PC-3 (cell line): ENCODE data around the gene RPS19BP1. TPM values are rescaled to one million over a fixed set of nuclear protein-coding genes. Genes with fewer than 3 reads are reported as not detected.

Experiments used
- ATAC-seq: fragments of 200-7000 bp; cut with Tn5 transposase; 2 replicates; pipeline ENCODE4 v1.9.1; 2020; ENCODE audit warnings: mild to moderate bottlenecking, moderate library complexity
- BruUV-seq: library from RNA; stranded (reverse); fragments of 400-500 nt; replicated peaks from 2 replicates; lab custom pipeline; 2021; lab: Mats Ljungman, UMichigan
- CTCF ChIA-PET: fragments of 300-600 bp; sonication (Branson Sonifier 250); formaldehyde crosslinking; loops from one replicate; lab custom pipeline; 2022; ENCODE audit warnings: antibody characterized with exemption; lab: Charles Lee
- POLR2A ChIA-PET: fragments of 300-600 bp; sonication (Branson Sonifier 250); formaldehyde crosslinking; loops from one replicate; lab custom pipeline; 2022; ENCODE audit warnings: antibody characterized with exemption; ENCODE audit not compliant: unreplicated experiment; lab: Charles Lee
- DNase-seq: peaks from one replicate; pipeline ENCODE4 v3.0.0-alpha.2; 2015
- H2AFZ ChIP-seq: fragments of 300-600 bp; sonication (generic); 2 replicates; pipeline ENCODE4 v1.6.0; 2016; ENCODE audit warnings: antibody characterized with exemption, low read length
- H3F3A ChIP-seq: fragments of 300-600 bp; sonication (generic); one replicate; pipeline ENCODE4 v1.6.0; 2017; ENCODE audit warnings: antibody characterized with exemption, low read length, control low read depth, mild to moderate bottlenecking; ENCODE audit not compliant: unreplicated experiment
- H3K27ac ChIP-seq: fragments of 300-600 bp; sonication (generic); 2 replicates; pipeline ENCODE4 v1.5.1; 2016; ENCODE audit warnings: mild to moderate bottlenecking, low read length
- H3K27me3 ChIP-seq: fragments of 300-600 bp; sonication (generic); 2 replicates; pipeline ENCODE4 v1.6.1; 2016; ENCODE audit warnings: low read length, mixed read lengths
- H3K36me3 ChIP-seq: fragments of 300-600 bp; sonication (generic); 2 replicates; pipeline ENCODE4 v1.6.1; 2016; ENCODE audit warnings: low read depth, mixed run types, low read length, mixed read lengths
- H3K4me1 ChIP-seq: fragments of 300-600 bp; sonication (generic); 2 replicates; pipeline ENCODE4 v1.5.1; 2016; ENCODE audit warnings: low read length; ENCODE audit not compliant: insufficient read depth
- H3K4me2 ChIP-seq: fragments of 300-600 bp; sonication (generic); 2 replicates; pipeline ENCODE4 v1.6.0; 2016; ENCODE audit warnings: low read length
- H3K4me3 ChIP-seq: fragments of 300-600 bp; sonication (generic); 2 replicates; pipeline ENCODE4 v1.5.1; 2016; ENCODE audit warnings: mild to moderate bottlenecking, low read length, mixed read lengths
- H3K79me2 ChIP-seq: fragments of 300-600 bp; sonication (generic); 2 replicates; pipeline ENCODE4 v1.6.1; 2017; ENCODE audit warnings: low read length, mixed read lengths
- H3K9ac ChIP-seq: fragments of 300-600 bp; sonication (generic); 2 replicates; pipeline ENCODE4 v1.6.0; 2016; ENCODE audit warnings: mild to moderate bottlenecking, low read length
- H3K9me2 ChIP-seq: fragments of 300-600 bp; sonication (generic); replicated peaks from 2 replicates; pipeline ENCODE4 v1.6.1; 2016; ENCODE audit warnings: mixed run types, low read length, mixed read lengths
- H3K9me3 ChIP-seq: fragments of 300-600 bp; sonication (generic); 2 replicates; pipeline ENCODE4 v1.6.1; 2016; ENCODE audit warnings: low read length, mixed read lengths
- H4K20me1 ChIP-seq: fragments of 300-600 bp; sonication (generic); 2 replicates; pipeline ENCODE4 v1.6.1; 2016; ENCODE audit warnings: low read length, mixed read lengths
- EZH2 ChIP-seq: fragments of 300-600 bp; sonication (generic); IDR thresholded peaks from one replicate; pipeline ENCODE4 v1.6.1; 2017; ENCODE audit warnings: antibody characterized with exemption, mild to moderate bottlenecking, low read length; ENCODE audit not compliant: unreplicated experiment
- EZH2phosphoT487 ChIP-seq: fragments of 300-600 bp; sonication (generic); IDR thresholded peaks from 2 replicates; pipeline ENCODE4 v1.6.1; 2018; ENCODE audit warnings: mild to moderate bottlenecking, antibody characterized with exemption, low read length, borderline replicate concordance
- intact Hi-C: fragments of 100-400 bp; cut with micrococcal nuclease; formaldehyde crosslinking; loops from 2 replicates; pipeline ENCODE4 v1.9.0; 2023
- total RNA-seq: library from RNA; depleted of rRNA; stranded (reverse); fragments of >200 nt; gene quantifications from 2 replicates; pipeline ENCODE4 v1.2.3, GENCODE V29; 2014
- TF ChIP-seq, protein P1 (sequence below): fragments of 300-600 bp; sonication (generic); conservative IDR thresholded peaks from 2 replicates; pipeline ENCODE4 v1.5.1; 2017; ENCODE audit warnings: antibody characterized with exemption, low read depth, mild to moderate bottlenecking, low read length

The RPS19BP1 gene
- total RNA-seq, 1 experiment from 2014 or later, result 253 TPM

DNA sequence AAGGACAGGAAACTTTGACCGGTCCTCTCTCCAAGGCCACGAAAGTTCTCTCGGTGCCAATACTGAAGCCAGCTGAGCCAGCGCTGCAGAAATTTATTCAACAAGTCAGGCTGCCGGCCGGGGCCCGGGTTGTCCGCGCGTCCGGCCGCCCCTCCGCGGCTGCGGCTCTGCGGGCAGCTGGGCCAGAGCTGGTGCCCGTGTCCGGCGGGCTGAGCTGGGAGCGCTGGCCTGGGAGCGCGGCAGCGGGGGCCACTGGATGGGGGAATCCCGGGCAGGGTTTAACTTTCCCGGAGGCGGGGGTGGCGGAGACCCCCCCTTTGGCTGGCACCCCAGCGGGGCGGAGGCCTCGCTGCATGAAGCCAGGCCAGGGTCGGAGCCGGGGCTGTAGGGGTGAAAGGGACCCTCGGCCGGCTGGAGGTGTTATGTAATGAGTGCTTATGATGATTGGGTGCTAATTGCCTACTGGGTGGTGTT lies 25.7 kb upstream of the RPS19BP1 start:
- Histone ChIP-seq H3K4me3 (no peak overlapping the region), H3K27ac (no peak overlapping the region), H3K9me3 (no peaks in the 10 kb centered on the region), H3K9ac (no peak overlapping the region), H3K79me2 (no peaks in the 10 kb centered on the region), H3K9me2 (no peaks in the 10 kb centered on the region), H3K27me3 (peaks cover 21% of the 10 kb centered on the region), H3K4me2 (no peak overlapping the region), H3K36me3 (no peaks in the 10 kb centered on the region), H2AFZ (no peak overlapping the region), H3K4me1 (peaks cover 7% of the 10 kb centered on the region; the same call in 1 of the 2 replicates), H4K20me1 (no peaks in the 10 kb centered on the region), H3F3A (no peaks in the 10 kb centered on the region)
- DNase-seq (no peak), ATAC-seq (no peak)
- POLR2A ChIA-PET, result no interaction called here
- no TSS peak for BruUV-seq
- CTCF ChIA-PET, result no interaction called here
- TF ChIP-seq, protein P1, sequence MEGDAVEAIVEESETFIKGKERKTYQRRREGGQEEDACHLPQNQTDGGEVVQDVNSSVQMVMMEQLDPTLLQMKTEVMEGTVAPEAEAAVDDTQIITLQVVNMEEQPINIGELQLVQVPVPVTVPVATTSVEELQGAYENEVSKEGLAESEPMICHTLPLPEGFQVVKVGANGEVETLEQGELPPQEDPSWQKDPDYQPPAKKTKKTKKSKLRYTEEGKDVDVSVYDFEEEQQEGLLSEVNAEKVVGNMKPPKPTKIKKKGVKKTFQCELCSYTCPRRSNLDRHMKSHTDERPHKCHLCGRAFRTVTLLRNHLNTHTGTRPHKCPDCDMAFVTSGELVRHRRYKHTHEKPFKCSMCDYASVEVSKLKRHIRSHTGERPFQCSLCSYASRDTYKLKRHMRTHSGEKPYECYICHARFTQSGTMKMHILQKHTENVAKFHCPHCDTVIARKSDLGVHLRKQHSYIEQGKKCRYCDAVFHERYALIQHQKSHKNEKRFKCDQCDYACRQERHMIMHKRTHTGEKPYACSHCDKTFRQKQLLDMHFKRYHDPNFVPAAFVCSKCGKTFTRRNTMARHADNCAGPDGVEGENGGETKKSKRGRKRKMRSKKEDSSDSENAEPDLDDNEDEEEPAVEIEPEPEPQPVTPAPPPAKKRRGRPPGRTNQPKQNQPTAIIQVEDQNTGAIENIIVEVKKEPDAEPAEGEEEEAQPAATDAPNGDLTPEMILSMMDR, result no peak
- peak; percentile 23; the same call in 1 of the 2 replicates for TF ChIP-seq EZH2phosphoT487
- intact Hi-C loops, result no loop called here

DNA sequence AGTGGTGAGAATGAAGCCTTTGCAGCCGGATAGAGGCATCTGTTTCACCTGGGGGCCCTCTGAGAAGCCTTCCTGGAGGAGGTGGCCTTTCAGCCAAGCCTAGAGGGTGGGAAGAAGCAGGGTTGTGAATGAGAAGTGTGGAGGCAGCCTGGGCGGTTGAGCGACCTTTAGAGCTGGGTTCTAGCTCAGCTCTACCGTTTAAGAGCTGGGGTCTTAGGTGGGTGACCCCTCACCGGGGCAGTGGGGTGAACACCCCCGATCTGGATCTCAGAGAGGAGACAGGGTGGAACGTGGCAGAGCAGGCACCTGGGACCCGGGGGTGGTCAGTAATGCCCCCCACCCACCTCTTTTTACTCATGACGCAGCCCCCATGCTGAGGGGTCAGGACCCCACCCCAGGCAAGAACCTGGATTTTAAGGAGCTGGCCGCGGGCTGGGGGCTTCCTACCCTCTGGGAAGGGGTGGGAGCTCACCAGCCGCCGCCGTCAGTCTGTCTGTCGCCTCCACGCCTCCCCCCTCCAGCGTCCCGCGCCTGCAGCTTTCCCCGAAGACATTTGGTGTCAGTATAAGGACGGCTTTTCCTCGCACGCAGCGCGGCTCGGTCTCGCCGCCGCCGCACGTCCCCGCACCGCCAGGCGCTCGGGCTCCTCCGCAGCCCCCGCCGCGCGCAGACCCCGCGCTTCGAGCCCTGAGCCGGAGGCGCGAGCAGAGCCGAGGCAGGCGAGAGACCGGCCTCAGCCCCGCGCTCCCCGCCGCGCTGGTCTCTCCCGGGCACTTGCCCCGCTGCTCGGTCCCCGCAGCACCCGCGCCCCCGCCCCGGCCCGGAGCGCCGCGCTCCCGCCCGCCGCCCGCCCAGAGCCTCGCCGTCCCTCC lies 24.7 kb upstream of the RPS19BP1 start:
- POLR2A ChIA-PET, result no interaction called here
- no peak overlapping the region for H3K4me2 ChIP-seq
- H3K36me3 ChIP-seq, result no peaks in the 10 kb centered on the region
- no peak overlapping the region for H3K4me3 ChIP-seq
- DNase-seq, result no peak
- CTCF ChIA-PET, result no interaction called here
- no peak overlapping the region for H3K9ac ChIP-seq
- H4K20me1 ChIP-seq, result no peaks in the 10 kb centered on the region
- peaks cover 21% of the 10 kb centered on the region for H3K27me3 ChIP-seq
- H3K4me1 ChIP-seq, result peaks cover 7% of the 10 kb centered on the region; the same call in 1 of the 2 replicates
- ATAC-seq, result peak; percentile 22; the same call in 1 of the 2 replicates
- no peaks in the 10 kb centered on the region for H3K79me2 ChIP-seq
- H2AFZ ChIP-seq, result no peak overlapping the region
- H3K9me2 ChIP-seq, result no peaks in the 10 kb centered on the region
- TF ChIP-seq EZH2, result peak; percentile 42
- TF ChIP-seq, protein P1, result no peak
- no peak for TF ChIP-seq EZH2phosphoT487
- no TSS peak for BruUV-seq
- intact Hi-C loops, result no loop called here
- H3K9me3 ChIP-seq, result no peaks in the 10 kb centered on the region
- H3K27ac ChIP-seq, result no peak overlapping the region
- H3F3A ChIP-seq, result no peaks in the 10 kb centered on the region

DNA sequence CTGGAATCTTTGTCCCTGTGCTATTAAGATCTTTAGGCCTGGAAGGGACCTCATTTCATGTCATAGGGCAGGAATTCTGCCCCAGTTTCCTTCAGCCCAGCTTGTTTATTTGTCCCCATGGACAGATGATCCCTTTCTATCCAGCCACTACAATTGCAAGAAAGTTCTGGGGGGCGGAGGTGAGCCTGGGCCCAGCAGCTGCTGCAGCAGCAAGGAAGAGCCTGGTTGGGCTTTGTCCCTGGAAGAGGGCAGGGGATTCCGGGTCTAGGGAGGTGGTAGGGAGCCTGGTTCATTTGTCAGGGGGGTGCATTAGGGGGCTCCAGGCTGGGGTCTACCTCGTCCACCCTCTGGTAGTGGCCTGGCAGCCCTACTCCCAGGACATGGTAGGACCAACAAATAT lies 21.6 kb upstream of the RPS19BP1 start:
- no TSS peak for BruUV-seq
- Histone ChIP-seq H3K9me3 (no peaks in the 10 kb centered on the region), H3F3A (no peaks in the 10 kb centered on the region), H3K9me2 (no peaks in the 10 kb centered on the region), H2AFZ (no peak overlapping the region), H3K36me3 (no peaks in the 10 kb centered on the region), H3K9ac (no peak overlapping the region), H3K4me3 (no peak overlapping the region), H3K27me3 (peaks cover 32% of the 10 kb centered on the region), H3K79me2 (no peaks in the 10 kb centered on the region), H3K4me1 (0 out of 2 replicates have a peak, but pooled peaks cover under 1% of the 10 kb centered on the region), H4K20me1 (no peaks in the 10 kb centered on the region), H3K4me2 (no peak overlapping the region), H3K27ac (no peak overlapping the region)
- no peak for ATAC-seq
- intact Hi-C loops, result no loop called here
- no peak for DNase-seq
- ChIA-PET CTCF (no interaction called here), POLR2A (no interaction called here)
- TF ChIP-seq EZH2phosphoT487 (no peak), EZH2 (no peak)
- TF ChIP-seq, protein P1, result no peak
